A549 (cell line): ENCODE measurements around the gene SDSL. TPM values are rescaled to one million over a fixed set of nuclear protein-coding genes. Genes with fewer than 3 reads are reported as not detected.

ENCODE experiments used
- ATAC-seq, 2 experiments: fragments of 200-7000 bp in 1 of 2; fragments of >200 bp in 1 of 2; cut with Nextera tagmentation in 1 of 2; cut with Tn5 transposase in 1 of 2; 3 replicates each; pipeline versions ENCODE4 v1.8.0 to v1.9.1; 2018 to 2020; ENCODE audit warnings: mild to moderate bottlenecking in 1 of 2, moderate library complexity in 1 of 2
- CTCF ChIA-PET: fragments of 300-600 bp; sonication (Branson Sonifier 250); formaldehyde crosslinking; extraction: SDS; loops from one replicate; lab custom pipeline; 2021; ENCODE audit warnings: antibody characterized with exemption, inconsistent platforms; lab: Yijun Ruan, JAX
- POLR2A ChIA-PET: fragments of 350-600 bp; formaldehyde crosslinking; extraction: SDS; loops from one replicate; lab custom pipeline; 2021; ENCODE audit warnings: antibody characterized with exemption, inconsistent platforms; lab: Yijun Ruan, JAX
- DNase-seq, 2 experiments: peaks; one replicate each; pipeline versions ENCODE4 v3.0.0 to v3.0.0-alpha.2; 2011 to 2016; ENCODE audit warnings: low read depth in 1 of 2, low spot score in 1 of 2
- FAIRE-seq: peaks from 2 replicates; lab custom pipeline; 2011; peaks lifted over from hg19 to GRCh38; lab: Jason Lieb, UNC
- H3K27ac ChIP-seq, 2 experiments: fragments of >200 bp; sonication (Bioruptor Twin); formaldehyde crosslinking; 3 replicates each; pipeline ENCODE4 v1.5.1; 2016 to 2017
- H3K4me1 ChIP-seq: fragments of >200 bp; sonication (Bioruptor Twin); formaldehyde crosslinking; 3 replicates; pipeline ENCODE4 v1.6.1; 2016
- H3K4me2 ChIP-seq: fragments of >200 bp; sonication (Bioruptor Twin); formaldehyde crosslinking; 3 replicates; pipeline ENCODE4 v1.6.1; 2016
- H3K4me3 ChIP-seq: fragments of >200 bp; sonication (Bioruptor Twin); formaldehyde crosslinking; 3 replicates; pipeline ENCODE4 v1.5.1; 2016
- H3K9me3 ChIP-seq: fragments of >200 bp; sonication (Bioruptor Twin); formaldehyde crosslinking; 3 replicates; pipeline ENCODE4 v1.6.1; 2016
- BHLHE40 ChIP-seq: IDR thresholded peaks from 2 replicates; pipeline ENCODE4 v1.6.1; 2012; ENCODE audit warnings: low read depth, low read length, inconsistent platforms
- CBX2 ChIP-seq: fragments of 200-600 bp; sonication (generic); IDR thresholded peaks from 2 replicates; pipeline ENCODE4 v1.6.1; 2016; ENCODE audit warnings: low read depth, mild to moderate bottlenecking, borderline replicate concordance
- CBX8 ChIP-seq: fragments of 200-600 bp; sonication (generic); IDR thresholded peaks from 2 replicates; pipeline ENCODE4 v1.6.1; 2016
- CEBPB ChIP-seq, 2 experiments: fragments of >200 bp in 1 of 2; sonication (Bioruptor Twin) in 1 of 2; formaldehyde crosslinking in 1 of 2; IDR thresholded peaks; 2 replicates each; pipeline ENCODE4 v1.6.1; 2012 to 2016
- EHMT2 ChIP-seq: fragments of 200-600 bp; sonication (generic); IDR thresholded peaks from 2 replicates; pipeline ENCODE4 v1.6.1; 2016; ENCODE audit warnings: antibody characterized with exemption, low read depth, mild to moderate bottlenecking, moderate library complexity
- FOSB ChIP-seq: fragments of 250-450 bp; sonication (Bioruptor Pico); IDR thresholded peaks from 2 replicates; pipeline ENCODE4 v1.5.0; 2020; ENCODE audit warnings: mild to moderate bottlenecking, moderate library complexity
- HEYL ChIP-seq: fragments of 250-450 bp; sonication (Bioruptor Pico); IDR thresholded peaks from 2 replicates; pipeline ENCODE4 v1.8.0; 2021; ENCODE audit warnings: mild to moderate bottlenecking, moderate library complexity
- HOXA7 ChIP-seq: fragments of 250-450 bp; sonication (Bioruptor Pico); IDR thresholded peaks from 2 replicates; pipeline ENCODE4 v1.5.0; 2020; ENCODE audit warnings: mild to moderate bottlenecking, moderate library complexity
- HOXB13 ChIP-seq: fragments of 250-450 bp; sonication (Bioruptor Pico); IDR thresholded peaks from 2 replicates; pipeline ENCODE4 v1.5.0; 2020; ENCODE audit warnings: low read depth, mild to moderate bottlenecking, moderate library complexity
- KDM1A ChIP-seq: fragments of 200-600 bp; sonication (generic); IDR thresholded peaks from 2 replicates; pipeline ENCODE4 v1.6.1; 2016; ENCODE audit warnings: low read depth, mild to moderate bottlenecking
- KDM5A ChIP-seq: fragments of 200-600 bp; sonication (generic); IDR thresholded peaks from 2 replicates; pipeline ENCODE4 v1.6.1; 2016; ENCODE audit warnings: antibody characterized with exemption, mild to moderate bottlenecking
- MYC ChIP-seq: IDR thresholded peaks from 2 replicates; pipeline ENCODE4 v1.6.1; 2012; ENCODE audit warnings: mild to moderate bottlenecking, inconsistent platforms, low read length, improper control_type of control experiment, borderline replicate concordance
- NFE2L2 ChIP-seq: fragments of 150-350 bp; conservative IDR thresholded peaks from 2 replicates; pipeline ENCODE4 v1.6.1; 2014; ENCODE audit warnings: low read length
- NPAS2 ChIP-seq: fragments of 250-450 bp; sonication (Bioruptor Pico); IDR thresholded peaks from 2 replicates; pipeline ENCODE4 v1.8.0; 2022; ENCODE audit warnings: mild to moderate bottlenecking, moderate library complexity, borderline replicate concordance
- NR3C1 ChIP-seq: fragments of >200 bp; sonication (Bioruptor Twin); formaldehyde crosslinking; IDR thresholded peaks from 3 replicates; pipeline ENCODE4 v1.6.1; 2017
- POLR2A ChIP-seq: IDR thresholded peaks from 2 replicates; pipeline ENCODE4 v1.6.1; 2012; ENCODE audit warnings: mild to moderate bottlenecking, low read length
- RARB ChIP-seq: fragments of 250-450 bp; sonication (Bioruptor Pico); IDR thresholded peaks from 2 replicates; pipeline ENCODE4 v1.8.0; 2021; ENCODE audit warnings: mild to moderate bottlenecking, moderate library complexity
- RCOR1 ChIP-seq: fragments of 150-350 bp; IDR thresholded peaks from 2 replicates; pipeline ENCODE4 v1.6.1; 2014; ENCODE audit warnings: antibody characterized with exemption, low read length, low read depth
- RNF2 ChIP-seq: fragments of 200-600 bp; sonication (generic); IDR thresholded peaks from 2 replicates; pipeline ENCODE4 v1.6.1; 2016; ENCODE audit warnings: low read depth, mild to moderate bottlenecking, antibody characterized with exemption, moderate library complexity, borderline replicate concordance
- TP53 ChIP-seq: fragments of 250-450 bp; sonication (Bioruptor Pico); IDR thresholded peaks from 2 replicates; pipeline ENCODE4 v1.5.0; 2021; ENCODE audit warnings: mild to moderate bottlenecking, moderate library complexity
- ZC3H11A ChIP-seq: fragments of 450-650 bp; IDR thresholded peaks from 2 replicates; pipeline ENCODE4 v1.6.1; 2014; ENCODE audit warnings: antibody characterized with exemption, mild to moderate bottlenecking
- ZFP36 ChIP-seq: fragments of 450-650 bp; IDR thresholded peaks from 2 replicates; pipeline ENCODE4 v1.6.1; 2014; ENCODE audit warnings: borderline replicate concordance; ENCODE audit not compliant: partially characterized antibody
- ZSCAN20 ChIP-seq: fragments of 250-450 bp; sonication (Bioruptor Pico); IDR thresholded peaks from 2 replicates; pipeline ENCODE4 v1.8.0; 2022; ENCODE audit warnings: mild to moderate bottlenecking, moderate library complexity
- WGBS: methylation state at CpG from one replicate; pipeline ENCODE4 v1.1.6; 2017; ENCODE audit errors: missing lambda C conversion rate; 5-methylcytosine and 5-hydroxymethylcytosine counted together
- polyA plus RNA-seq, 4 experiments: library from polyadenylated mRNA; depleted of rRNA in 3 of 4; stranded (reverse); fragments of >200 nt; fragmentation: RNase III in 1 of 4; extraction: RNeasy Plus Mini Kit Qiagen cat#74134 plus additional on column Dnase treatment in 1 of 4; gene quantifications; 2 replicates in 3 of 4; 3 replicates in 1 of 4; pipeline ENCODE4 v1.2.3, GENCODE V29; 2011 to 2017
- TF ChIP-seq, protein P1 (sequence below): fragments of 200-600 bp; sonication (generic); IDR thresholded peaks from 2 replicates; pipeline ENCODE4 v1.6.1; 2016; ENCODE audit warnings: antibody characterized with exemption, mild to moderate bottlenecking, moderate library complexity
- TF ChIP-seq, protein P2 (sequence below): fragments of 450-650 bp; IDR thresholded peaks from 2 replicates; pipeline ENCODE4 v1.6.1; 2014; ENCODE audit warnings: antibody characterized with exemption

The SDSL gene
- polyA plus RNA-seq, 2 of the 4 experiments (the other 2 are of a cell fraction) = 21.0 to 26.7 TPM

DNA sequence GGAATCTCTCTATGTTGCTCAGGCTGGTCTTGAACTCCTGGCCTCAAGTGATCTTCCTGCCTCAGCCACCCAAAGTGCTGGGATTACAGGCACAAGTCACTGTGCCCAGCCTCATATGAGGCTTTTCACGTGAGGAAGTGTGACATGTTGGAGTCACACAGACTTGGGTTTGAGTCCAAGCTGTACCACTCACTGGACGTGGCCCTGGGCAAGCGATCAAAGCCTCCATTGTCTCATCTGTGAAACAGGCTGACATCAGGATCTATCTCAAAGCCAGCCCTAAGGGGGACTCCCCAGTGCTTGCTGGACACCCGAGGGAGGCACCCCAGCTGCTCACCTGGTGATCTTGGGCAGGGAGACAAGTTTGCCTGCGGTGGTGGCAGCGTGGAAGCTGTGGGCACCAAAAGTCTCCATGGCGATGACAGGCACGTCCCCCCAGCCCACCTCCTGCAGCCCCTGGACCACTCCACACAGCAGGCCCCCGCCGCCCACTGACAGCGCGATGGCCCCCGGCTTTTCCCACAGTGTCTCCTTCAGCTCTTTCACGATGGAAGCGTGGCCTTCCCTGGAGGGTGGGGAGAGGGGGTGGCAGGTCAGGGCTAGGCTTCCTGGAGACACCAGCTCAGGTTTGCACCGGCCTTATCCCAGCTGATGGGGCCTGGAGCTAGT is 25.2 kb upstream of the SDSL start:
- Histone ChIP-seq H3K9me3 (no peaks in the 10 kb centered on the region), H3K4me1 (no peaks in the 10 kb centered on the region), H3K27ac (peak overlapping the region in 1 of 2 experiments; percentile 0; a peak in 1 of 6 replicates), H3K4me2 (no peak overlapping the region)
- ATAC-seq (peak; percentile 24 to 28; a peak in 4 of 6 replicates), DNase-seq (no peak)
- CTCF ChIA-PET = interaction anchor here (0.7 to 2.6 kb wide), 4 partner anchors 10 to 174 kb away, joined by 3 to 8 read pairs (median 3); no protein-coding TSS in a partner anchor
- WGBS = 67% methylated on average over 16 of the region's 16 CpGs
- TF ChIP-seq BHLHE40 (no peak), NR3C1 (no peak), ZC3H11A (no peak), ZSCAN20 (CRISPR knock-in tag) (no peak), KDM1A (no peak), HOXB13 (CRISPR knock-in tag) (no peak), NPAS2 (no peak), HEYL (CRISPR knock-in tag) (no peak), CBX2 (no peak)
- TF ChIP-seq, all 56 proteins: peak for 0
- FAIRE-seq = no peak
- no peak overlapping the region for H3K4me3 ChIP-seq
- POLR2A ChIA-PET = no interaction called here

DNA sequence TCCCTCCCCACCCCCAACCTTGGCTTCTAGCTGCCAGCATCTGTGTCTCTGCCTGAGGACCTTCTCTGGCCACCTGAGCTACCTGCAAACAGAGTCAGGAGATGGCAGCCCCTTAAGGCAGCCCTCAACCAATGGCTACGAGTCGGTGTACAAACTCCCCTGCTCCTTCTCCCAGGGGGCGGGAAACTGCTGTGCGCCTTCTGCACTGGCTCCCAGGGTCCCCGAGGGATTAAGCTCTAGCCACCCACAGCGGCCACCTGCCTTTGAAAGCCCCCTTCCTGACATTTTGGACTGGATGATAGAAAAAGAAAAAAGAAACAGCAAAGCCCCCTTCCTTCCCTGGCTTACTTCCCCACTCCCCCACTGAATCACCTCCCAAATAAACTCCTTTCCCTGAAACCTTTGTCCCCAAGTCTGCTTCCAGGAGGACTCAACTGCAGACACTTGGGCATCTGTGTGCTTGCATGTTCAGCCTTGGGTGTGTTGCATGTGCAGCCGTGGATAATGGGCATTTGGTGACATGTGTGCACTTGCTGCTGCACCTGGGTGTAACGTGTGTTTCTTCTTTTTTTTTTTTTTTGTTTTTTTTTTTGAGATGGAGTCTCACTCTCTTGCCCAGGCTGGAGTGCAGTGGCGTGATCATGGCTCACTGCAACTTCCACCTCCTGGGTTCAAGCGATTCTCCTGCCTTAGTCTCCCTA is 24.5 kb upstream of the SDSL start:
- Histone ChIP-seq H3K27ac (peak overlapping the region in 1 of 2 experiments; percentile 0; a peak in 1 of 6 replicates), H3K4me2 (no peak overlapping the region), H3K4me3 (no peak overlapping the region), H3K9me3 (no peaks in the 10 kb centered on the region), H3K4me1 (no peaks in the 10 kb centered on the region)
- TF ChIP-seq RARB = no peak
- TF ChIP-seq POLR2A = no peak
- TF ChIP-seq KDM5A = no peak
- TF ChIP-seq CBX8 = no peak
- no peak for TF ChIP-seq FOSB (CRISPR knock-in tag)
- TF ChIP-seq RNF2 = no peak
- TF ChIP-seq NFE2L2 = no peak
- no peak for TF ChIP-seq TP53
- no peak for TF ChIP-seq CEBPB (IDR thresholded peaks at IDR 0.05)
- TF ChIP-seq ZC3H11A = no peak
- TF ChIP-seq, protein P1, sequence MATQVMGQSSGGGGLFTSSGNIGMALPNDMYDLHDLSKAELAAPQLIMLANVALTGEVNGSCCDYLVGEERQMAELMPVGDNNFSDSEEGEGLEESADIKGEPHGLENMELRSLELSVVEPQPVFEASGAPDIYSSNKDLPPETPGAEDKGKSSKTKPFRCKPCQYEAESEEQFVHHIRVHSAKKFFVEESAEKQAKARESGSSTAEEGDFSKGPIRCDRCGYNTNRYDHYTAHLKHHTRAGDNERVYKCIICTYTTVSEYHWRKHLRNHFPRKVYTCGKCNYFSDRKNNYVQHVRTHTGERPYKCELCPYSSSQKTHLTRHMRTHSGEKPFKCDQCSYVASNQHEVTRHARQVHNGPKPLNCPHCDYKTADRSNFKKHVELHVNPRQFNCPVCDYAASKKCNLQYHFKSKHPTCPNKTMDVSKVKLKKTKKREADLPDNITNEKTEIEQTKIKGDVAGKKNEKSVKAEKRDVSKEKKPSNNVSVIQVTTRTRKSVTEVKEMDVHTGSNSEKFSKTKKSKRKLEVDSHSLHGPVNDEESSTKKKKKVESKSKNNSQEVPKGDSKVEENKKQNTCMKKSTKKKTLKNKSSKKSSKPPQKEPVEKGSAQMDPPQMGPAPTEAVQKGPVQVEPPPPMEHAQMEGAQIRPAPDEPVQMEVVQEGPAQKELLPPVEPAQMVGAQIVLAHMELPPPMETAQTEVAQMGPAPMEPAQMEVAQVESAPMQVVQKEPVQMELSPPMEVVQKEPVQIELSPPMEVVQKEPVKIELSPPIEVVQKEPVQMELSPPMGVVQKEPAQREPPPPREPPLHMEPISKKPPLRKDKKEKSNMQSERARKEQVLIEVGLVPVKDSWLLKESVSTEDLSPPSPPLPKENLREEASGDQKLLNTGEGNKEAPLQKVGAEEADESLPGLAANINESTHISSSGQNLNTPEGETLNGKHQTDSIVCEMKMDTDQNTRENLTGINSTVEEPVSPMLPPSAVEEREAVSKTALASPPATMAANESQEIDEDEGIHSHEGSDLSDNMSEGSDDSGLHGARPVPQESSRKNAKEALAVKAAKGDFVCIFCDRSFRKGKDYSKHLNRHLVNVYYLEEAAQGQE = no peak
- TF ChIP-seq, protein P2, sequence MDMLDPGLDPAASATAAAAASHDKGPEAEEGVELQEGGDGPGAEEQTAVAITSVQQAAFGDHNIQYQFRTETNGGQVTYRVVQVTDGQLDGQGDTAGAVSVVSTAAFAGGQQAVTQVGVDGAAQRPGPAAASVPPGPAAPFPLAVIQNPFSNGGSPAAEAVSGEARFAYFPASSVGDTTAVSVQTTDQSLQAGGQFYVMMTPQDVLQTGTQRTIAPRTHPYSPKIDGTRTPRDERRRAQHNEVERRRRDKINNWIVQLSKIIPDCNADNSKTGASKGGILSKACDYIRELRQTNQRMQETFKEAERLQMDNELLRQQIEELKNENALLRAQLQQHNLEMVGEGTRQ = no peak
- TF ChIP-seq MYC = no peak
- no peak for TF ChIP-seq HOXA7 (CRISPR knock-in tag)
- no peak for TF ChIP-seq BHLHE40
- TF ChIP-seq RCOR1 = no peak
- no peak for TF ChIP-seq EHMT2
- TF ChIP-seq ZFP36 = no peak
- POLR2A ChIA-PET = no interaction called here
- WGBS = 43% methylated on average over 9 of the region's 10 CpGs
- DNase-seq (no peak), FAIRE-seq (no peak), ATAC-seq (peak in 1 of 2 experiments; percentile 5; a peak in 3 of 6 replicates)
- CTCF ChIA-PET = interaction anchor here (0.6 to 2.6 kb wide), 4 partner anchors 9 to 1234 kb away, joined by 3 to 8 read pairs (median 3); no protein-coding TSS in a partner anchor
